Osteoblast (primary cell): ENCODE results near the gene SORBS1. TPM values are rescaled to one million over a fixed set of nuclear protein-coding genes. Genes with fewer than 3 reads are reported as not detected.

Experiments used
- DNase-seq: peaks from one replicate; pipeline ENCODE4 v3.0.0; 2011; ENCODE audit warnings: low spot score, mixed read lengths; ENCODE audit not compliant: insufficient read length; ENCODE audit errors: missing footprints
- H2AFZ ChIP-seq: 2 replicates; pipeline ENCODE4 v1.6.0; 2011; ENCODE audit warnings: mild to moderate bottlenecking, low read length
- H3K27ac ChIP-seq: 2 replicates; pipeline ENCODE4 v1.5.1; 2011; ENCODE audit warnings: mild to moderate bottlenecking, low read depth, low read length, moderate library complexity
- H3K27me3 ChIP-seq: 2 replicates; pipeline ENCODE4 v1.6.0; 2012; ENCODE audit warnings: mild to moderate bottlenecking, control low read depth, inconsistent platforms, low read length, moderate library complexity; ENCODE audit not compliant: insufficient read depth
- H3K36me3 ChIP-seq: 2 replicates; pipeline ENCODE4 v1.5.1; 2011; ENCODE audit warnings: mild to moderate bottlenecking, low read length, control low read depth, moderate library complexity; ENCODE audit not compliant: insufficient read depth
- H3K4me1 ChIP-seq: 2 replicates; pipeline ENCODE4 v1.5.1; 2011; ENCODE audit warnings: mild to moderate bottlenecking, low read length, control low read depth, moderate library complexity; ENCODE audit not compliant: insufficient read depth
- H3K4me2 ChIP-seq: 2 replicates; pipeline ENCODE4 v1.6.0; 2011; ENCODE audit warnings: mild to moderate bottlenecking, low read length; ENCODE audit not compliant: insufficient read depth
- H3K4me3 ChIP-seq: fragments of 200-600 bp; sonication (generic); 3 replicates; pipeline ENCODE4 v1.5.1; 2012; ENCODE audit warnings: mild to moderate bottlenecking, low read length, inconsistent platforms; ENCODE audit not compliant: insufficient read depth
- H3K79me2 ChIP-seq: 2 replicates; pipeline ENCODE4 v1.6.0; 2012; ENCODE audit warnings: mild to moderate bottlenecking, low read length, control low read depth, inconsistent platforms; ENCODE audit not compliant: insufficient read depth
- H3K9me3 ChIP-seq: 2 replicates; pipeline ENCODE4 v1.5.1; 2011; ENCODE audit warnings: low read depth, low read length, control low read depth
- H4K20me1 ChIP-seq: 2 replicates; pipeline ENCODE4 v1.6.0; 2012; ENCODE audit warnings: mild to moderate bottlenecking, low read length, control low read depth; ENCODE audit not compliant: insufficient read depth
- CTCF ChIP-seq: IDR thresholded peaks from 2 replicates; pipeline ENCODE4 v1.5.1; 2011; ENCODE audit warnings: mild to moderate bottlenecking, low read depth, low read length, moderate library complexity; ENCODE audit errors: extremely low read depth
- total RNA-seq: library from RNA; depleted of rRNA; stranded (reverse); fragments of >200 nt; gene quantifications from 2 replicates; pipeline ENCODE4 v1.2.3, GENCODE V29; 2012

The SORBS1 gene
- total RNA-seq, 1 donor = 0.72 TPM

DNA sequence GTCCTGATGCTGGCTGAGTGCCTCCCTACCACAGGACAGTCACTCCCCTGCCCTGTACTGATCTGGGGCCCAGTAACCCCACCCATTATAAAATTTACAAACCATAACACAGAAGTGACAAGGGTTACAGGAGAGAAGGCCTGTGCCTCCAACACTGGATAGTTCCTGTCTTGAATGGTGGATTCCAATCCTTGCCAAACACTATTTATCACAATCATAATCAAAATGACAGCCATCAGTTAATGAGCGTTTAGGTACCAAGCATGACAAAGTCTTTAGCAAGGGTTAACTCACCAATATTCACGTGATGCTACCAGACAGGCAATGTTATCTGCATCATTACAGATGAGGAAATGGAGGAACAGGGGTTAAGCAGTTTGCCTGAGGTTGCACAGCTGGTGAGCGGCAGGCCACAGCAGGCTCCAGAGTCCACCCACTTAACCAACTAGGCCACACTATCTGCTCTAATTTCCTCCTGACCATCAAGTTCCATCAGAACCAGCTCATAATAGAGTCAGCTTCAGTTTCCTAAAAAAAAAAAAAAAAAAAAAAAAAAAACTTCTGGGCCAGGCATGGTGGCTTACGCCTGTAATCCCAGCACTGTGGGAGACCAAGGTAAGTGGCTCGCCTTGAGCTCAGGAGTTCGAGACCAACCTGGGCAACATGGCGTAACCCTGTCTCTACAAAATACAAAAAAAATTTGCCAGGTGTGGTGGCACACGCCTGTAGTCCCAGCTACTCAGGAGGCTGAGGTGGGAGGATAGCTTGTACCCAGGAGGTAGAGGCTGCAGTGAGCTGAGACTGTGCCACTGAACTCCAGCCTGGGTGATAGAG, 284.6 kb downstream of the SORBS1 start:
- Histone ChIP-seq H2AFZ (no peak overlapping the region), H3K4me3 (no peak overlapping the region), H3K27ac (peak overlapping the region; percentile 87), H3K4me1 (peaks cover 82% of the 10 kb centered on the region), H3K9me3 (no peaks in the 10 kb centered on the region), H3K79me2 (peaks cover 44% of the 10 kb centered on the region), H4K20me1 (no peaks in the 10 kb centered on the region), H3K27me3 (no peaks in the 10 kb centered on the region), H3K36me3 (no peaks in the 10 kb centered on the region), H3K4me2 (peak overlapping the region; percentile 37)
- no peak for TF ChIP-seq CTCF
- DNase-seq = no peak

DNA sequence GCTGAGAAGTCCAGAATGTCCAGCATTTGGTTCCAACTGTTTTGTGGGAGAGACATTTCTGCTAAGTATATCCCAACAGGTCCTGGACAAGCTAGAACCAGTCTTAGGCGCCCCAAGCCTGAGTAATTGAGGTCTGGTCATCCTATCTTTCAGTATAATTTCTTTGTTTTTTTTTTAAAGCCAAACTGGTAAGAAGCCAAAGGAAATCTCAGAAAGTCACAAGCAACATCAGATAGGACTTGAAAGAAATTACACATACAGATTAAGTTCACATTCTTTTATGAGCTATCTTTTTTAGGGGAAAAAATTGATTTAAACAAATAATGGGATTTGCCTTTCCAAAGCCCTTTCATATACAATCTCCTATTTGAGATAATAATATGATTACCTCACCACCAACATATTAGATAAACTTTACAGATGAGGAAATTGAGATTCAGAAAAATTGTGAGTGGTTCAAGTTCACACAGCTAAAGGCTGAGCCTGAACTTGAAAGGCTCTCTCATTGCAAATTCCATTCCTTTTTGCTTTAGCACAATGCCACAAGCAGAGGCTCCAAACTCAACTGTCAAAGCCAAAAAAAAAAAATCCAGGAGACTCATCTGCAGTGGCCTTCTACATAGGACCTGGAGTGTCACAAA, 285.3 kb downstream of the SORBS1 start:
- Histone ChIP-seq H4K20me1 (no peaks in the 10 kb centered on the region), H3K9me3 (no peaks in the 10 kb centered on the region), H3K4me3 (no peak overlapping the region), H3K4me1 (peaks cover 75% of the 10 kb centered on the region), H3K79me2 (peaks cover 39% of the 10 kb centered on the region), H3K36me3 (no peaks in the 10 kb centered on the region), H3K27ac (peak overlapping the region; percentile 87), H3K27me3 (no peaks in the 10 kb centered on the region), H2AFZ (no peak overlapping the region), H3K4me2 (peak overlapping the region; percentile 46)
- no peak for DNase-seq
- TF ChIP-seq CTCF = no peak

DNA sequence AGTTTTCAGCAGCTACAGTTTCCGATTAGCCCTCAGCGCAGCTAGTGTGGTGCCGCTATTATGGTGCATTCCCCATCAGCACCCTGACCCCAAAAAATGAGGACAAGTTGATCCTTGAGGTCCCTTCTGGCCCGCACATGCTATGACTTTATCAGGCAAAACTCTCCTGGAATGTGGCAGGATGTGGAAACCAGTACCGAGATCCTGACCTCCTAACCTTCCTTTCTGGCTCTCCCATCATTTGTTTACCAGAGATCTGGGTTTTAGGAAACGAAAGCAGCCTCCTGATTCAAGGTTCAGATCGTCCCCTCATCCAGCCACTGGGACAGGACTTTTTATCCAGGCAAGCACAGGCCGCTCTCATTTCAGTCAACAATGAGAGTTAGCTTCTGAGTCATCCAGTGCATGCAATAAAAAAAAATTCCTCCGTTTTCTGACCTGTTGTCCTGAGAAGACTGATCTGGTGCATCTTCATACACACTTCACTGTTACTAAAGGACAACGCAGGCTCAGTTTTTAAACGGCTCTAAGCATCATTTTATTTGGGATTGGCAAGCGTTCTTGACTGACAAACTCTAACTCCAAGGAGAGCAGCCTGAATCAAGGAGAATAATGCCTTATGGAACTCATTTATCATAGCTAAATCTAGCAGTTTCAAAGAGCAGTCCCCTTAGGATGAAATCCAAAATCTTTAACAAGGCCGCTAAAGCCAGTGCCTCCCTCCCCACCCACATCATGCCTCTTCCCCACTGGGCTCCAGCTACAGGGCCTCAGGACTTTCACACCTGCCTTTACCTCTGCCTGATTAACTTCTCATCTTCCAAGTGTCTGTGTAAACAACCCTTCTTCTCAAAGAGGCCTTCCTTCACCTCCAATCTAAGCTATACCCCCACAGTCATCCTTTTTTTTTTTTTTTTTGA, 287.5 kb downstream of the SORBS1 start:
- H3K36me3 ChIP-seq = peaks cover 7% of the 10 kb centered on the region
- peak overlapping the region; percentile 82 for H3K27ac ChIP-seq
- H3K4me1 ChIP-seq = peaks cover 58% of the 10 kb centered on the region
- H4K20me1 ChIP-seq = no peaks in the 10 kb centered on the region
- peak; percentile 92 for DNase-seq
- peak overlapping the region; percentile 58 for H2AFZ ChIP-seq
- H3K4me2 ChIP-seq = peak overlapping the region; percentile 78
- H3K79me2 ChIP-seq = peaks cover 33% of the 10 kb centered on the region
- no peak for TF ChIP-seq CTCF
- H3K27me3 ChIP-seq = no peaks in the 10 kb centered on the region
- no peaks in the 10 kb centered on the region for H3K9me3 ChIP-seq
- peak overlapping the region; percentile 38 for H3K4me3 ChIP-seq
